Activated effector memory CD4-positive, alpha-beta T cell treated with Interleukin-2 at 50 U/mL for 16 hours (primary cell): ENCODE measurements around the gene ARHGDIG.
"Not testable (repeated sequence)": the region's sequence is repeated elsewhere in the genome, so short reads cannot be mapped to it uniquely, and the experiment has no call there.

ENCODE experiments used
- DNase-seq: peaks from one replicate; pipeline ENCODE4 v3.0.0-alpha.2; 2020

The ARHGDIG gene

GRCh38 chr16:280552-280951 is at the start of gene ARHGDIG:
Gene ARHGDIG (plus strand): TSS chr16:280591. CDS start chr16:280681, 90 bp downstream.
- no peak for DNase-seq

GRCh38 chr16:230949-231348 is 49.4 kb upstream of the ARHGDIG start:
- DNase-seq: no peak

- DNase-seq: peak; percentile 90
Measured at GRCh38 chr16:234468-235305, 45.7 kb upstream of the ARHGDIG start, which contains the start of gene FAM234A. Gene FAM234A (plus strand): TSS chr16:234821. CDS start chr16:254414, 19,593 bp downstream.

- DNase-seq: no peak
Measured at GRCh38 chr16:239948-240277, 40.5 kb upstream of the ARHGDIG start.

DNA sequence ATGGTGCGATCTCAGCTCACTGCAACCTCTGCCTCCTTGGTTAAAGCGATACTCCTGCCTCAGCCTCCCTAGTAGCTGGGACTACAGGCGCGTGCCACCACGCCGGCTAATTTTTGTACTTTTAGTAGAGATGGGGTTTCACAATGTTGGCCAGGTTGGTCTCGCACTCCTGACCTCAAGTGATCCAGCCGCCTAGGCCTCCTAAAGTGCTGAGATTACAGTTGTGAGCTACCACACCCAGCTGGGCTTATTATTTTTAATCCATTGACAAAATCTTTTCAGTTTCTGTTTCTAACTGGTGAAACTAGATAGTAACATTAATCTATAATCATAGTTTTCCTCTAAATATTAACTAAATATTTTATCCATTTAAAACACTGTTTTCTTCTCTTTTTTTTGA is 39.8 kb upstream of the ARHGDIG start:
- DNase-seq: no peak

- DNase-seq: no peak
Measured at GRCh38 chr16:242281-242680, 38.1 kb upstream of the ARHGDIG start.

- DNase-seq: no peak
Measured at GRCh38 chr16:243348-243747, 37.0 kb upstream of the ARHGDIG start.

DNA sequence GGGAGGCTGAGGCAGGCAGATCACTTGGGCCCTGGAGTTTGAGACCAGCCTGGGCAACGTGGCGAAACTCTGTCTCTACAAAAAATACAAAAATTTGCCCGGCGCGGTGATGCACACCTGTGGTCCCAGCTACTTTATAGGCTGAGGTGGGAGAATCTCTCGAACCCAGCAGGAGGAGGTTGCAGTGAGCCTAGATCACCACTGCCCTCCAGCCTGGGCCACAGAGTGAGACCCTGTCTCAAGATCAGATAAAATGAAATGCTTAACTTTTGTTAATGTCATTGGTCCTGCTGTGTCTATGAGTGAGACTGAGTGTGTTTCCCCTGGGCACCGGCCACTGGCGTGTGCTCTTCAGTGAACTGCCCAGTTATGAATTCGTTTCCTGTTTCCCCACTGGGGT is 35.3 kb upstream of the ARHGDIG start:
- no peak for DNase-seq

DNA sequence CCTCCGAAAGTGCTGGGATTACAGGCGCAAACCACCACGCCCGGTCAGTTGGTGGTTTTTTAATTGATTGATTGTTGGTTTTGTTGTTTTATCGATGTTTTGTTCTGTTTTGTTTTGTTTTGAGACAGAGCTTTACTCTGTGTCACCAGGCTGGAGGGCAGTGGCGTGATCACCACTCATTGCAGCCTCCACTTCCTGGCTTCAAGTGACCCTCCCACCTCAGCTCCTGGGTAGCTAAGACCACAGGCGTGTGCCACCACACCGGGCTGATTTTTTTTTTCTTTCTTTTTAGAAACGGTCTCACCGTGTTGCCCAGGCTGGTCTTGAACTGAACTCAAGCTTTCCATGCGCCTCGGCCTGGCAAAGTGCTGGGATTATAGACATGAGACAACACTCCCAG is 33.4 kb upstream of the ARHGDIG start:
- no peak for DNase-seq

- no peak for DNase-seq
Measured at GRCh38 chr16:249431-249830, 31.0 kb upstream of the ARHGDIG start.

GRCh38 chr16:252366-253337 is 27.7 kb upstream of the ARHGDIG start:
- peak; percentile 11 for DNase-seq

GRCh38 chr16:253833-254232 is 26.6 kb upstream of the ARHGDIG start:
- no peak for DNase-seq

DNA sequence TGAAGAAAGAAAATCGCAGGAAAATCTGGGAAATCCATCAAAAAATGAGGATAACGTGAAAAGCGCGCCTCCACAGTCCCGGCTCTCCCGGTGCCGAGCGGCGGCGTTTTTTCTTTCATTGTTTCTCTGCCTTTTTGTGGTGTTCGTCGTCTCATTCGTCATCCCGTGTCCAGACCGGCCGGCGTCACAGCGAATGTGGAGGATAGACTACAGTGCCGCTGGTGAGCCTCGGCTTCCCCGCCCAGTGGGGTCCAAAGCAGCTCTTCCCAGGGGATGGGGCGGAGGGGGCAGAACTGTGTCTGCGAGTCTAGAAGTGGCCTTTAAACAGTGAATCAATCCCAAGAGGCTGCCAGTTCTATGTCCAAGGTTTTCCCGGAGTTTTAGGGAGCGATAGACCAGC is 25.9 kb upstream of the ARHGDIG start:
- no peak for DNase-seq

GRCh38 chr16:255183-255582 is 25.2 kb upstream of the ARHGDIG start:
- no peak for DNase-seq

DNA sequence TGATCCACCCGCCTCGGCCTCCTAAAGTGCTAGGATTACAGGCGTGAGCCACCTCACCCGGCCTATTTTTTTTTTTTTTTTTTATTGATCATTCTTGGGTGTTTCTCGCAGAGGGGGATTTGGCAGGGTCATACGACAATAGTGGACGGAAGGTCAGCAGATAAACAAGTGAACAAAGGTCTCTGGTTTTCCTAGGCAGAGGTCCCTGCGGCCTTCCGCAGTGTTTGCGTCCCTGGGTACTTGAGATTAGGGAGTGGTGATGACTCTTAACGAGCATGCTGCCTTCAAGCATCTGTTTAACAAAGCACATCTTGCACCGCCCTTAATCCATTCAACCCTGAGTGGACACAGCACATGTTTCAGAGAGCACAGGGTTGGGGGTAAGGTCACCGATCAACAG is 22.3 kb upstream of the ARHGDIG start:
- not testable (repeated sequence) for DNase-seq

- DNase-seq: no peak
Measured at GRCh38 chr16:259226-259625, 21.2 kb upstream of the ARHGDIG start.

DNA sequence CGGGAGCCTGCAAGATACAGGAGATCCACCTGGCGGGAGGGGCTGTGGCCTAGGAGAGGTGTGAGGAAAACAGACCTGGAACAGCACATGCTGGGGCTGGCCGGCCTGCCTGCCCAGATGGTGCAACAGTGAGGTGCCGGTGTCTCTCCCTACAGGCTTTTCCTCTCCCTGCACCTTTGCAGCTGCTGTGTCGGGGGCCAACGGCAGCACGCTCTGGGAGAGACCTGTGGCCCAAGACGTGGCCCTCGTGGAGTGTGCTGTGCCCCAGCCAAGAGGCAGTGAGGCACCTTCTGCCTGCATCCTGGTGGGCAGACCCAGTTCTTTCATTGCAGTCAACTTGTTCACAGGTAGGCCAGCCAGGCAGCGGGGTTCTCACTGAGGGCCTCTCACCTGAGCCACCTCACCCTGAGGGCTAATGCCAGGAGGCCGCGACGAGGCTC is 20.6 kb upstream of the ARHGDIG start:
- no peak for DNase-seq

- DNase-seq: no peak
Measured at GRCh38 chr16:260326-260725, 20.1 kb upstream of the ARHGDIG start.

GRCh38 chr16:261031-261691 is 19.2 kb upstream of the ARHGDIG start:
- no peak for DNase-seq

DNA sequence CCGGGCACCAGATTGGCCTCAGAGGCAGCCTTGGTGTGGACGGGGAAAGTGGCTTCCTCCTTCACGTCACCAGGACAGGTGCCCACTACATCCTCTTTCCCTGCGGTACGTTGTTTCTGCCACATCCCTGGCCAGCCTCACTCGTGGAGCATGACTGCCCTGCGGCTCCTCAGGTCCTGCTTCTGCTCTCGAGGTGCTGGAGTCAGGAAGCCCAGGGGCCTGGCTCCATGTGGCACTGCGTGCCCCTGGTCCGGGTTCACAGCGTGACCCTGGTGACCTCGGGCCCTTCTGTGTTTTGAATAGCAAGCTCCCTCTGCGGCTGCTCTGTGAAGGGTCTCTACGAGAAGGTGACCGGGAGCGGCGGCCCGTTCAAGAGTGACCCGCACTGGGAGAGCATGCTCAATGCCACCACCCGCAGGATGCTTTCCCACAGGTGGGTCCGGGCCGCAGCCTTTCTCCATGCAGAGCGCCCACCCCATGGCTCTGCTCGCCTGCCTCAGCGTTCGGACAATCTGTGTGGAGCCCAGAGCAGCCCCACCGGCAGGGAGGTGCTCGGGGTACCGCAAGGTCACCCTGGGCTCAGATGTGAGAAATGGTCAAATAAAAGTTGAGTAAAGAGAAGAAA is 18.2 kb upstream of the ARHGDIG start:
- DNase-seq: no peak

- DNase-seq: no peak
Measured at GRCh38 chr16:263182-263774, 17.1 kb upstream of the ARHGDIG start.

DNA sequence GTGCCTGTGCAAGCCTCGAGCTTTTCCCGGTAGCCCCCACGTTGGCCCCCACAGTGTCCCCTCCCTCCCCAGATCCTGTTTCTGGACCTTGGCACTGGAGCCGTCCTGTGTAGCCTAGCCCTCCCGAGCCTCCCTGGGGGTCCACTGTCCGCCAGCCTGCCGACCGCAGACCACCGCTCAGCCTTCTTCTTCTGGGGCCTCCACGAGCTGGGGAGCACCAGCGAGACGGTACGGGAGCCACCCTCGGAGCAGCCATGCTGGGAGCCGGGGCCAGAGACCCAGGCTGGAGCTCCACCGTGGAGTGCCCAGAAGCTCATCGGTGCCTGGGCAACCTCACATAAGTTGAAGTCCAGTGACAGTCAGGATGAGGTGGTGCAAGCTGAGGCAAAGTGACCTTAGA is 16.4 kb upstream of the ARHGDIG start:
- no peak for DNase-seq
